NB4 (cell line): Measurements from ENCODE around the gene PA2G4.

Experiments used
- DNase-seq: peaks from one replicate; pipeline ENCODE4 v3.0.0; 2010; ENCODE audit warnings: low read depth
- H3K4me3 ChIP-seq: one replicate; pipeline ENCODE4 v1.5.1; 2011; ENCODE audit warnings: mild to moderate bottlenecking, low read depth, low read length, moderate library complexity
- MAX ChIP-seq: IDR thresholded peaks from 2 replicates; pipeline ENCODE4 v1.6.1; 2011; ENCODE audit warnings: low read depth, low read length
- MYC ChIP-seq: IDR thresholded peaks from 2 replicates; pipeline ENCODE4 v1.6.1; 2011; ENCODE audit warnings: low read depth, low read length
- POLR2A ChIP-seq: IDR thresholded peaks from 2 replicates; pipeline ENCODE4 v1.6.1; 2011; ENCODE audit warnings: mild to moderate bottlenecking; ENCODE audit not compliant: insufficient read length; ENCODE audit errors: extremely low read depth
- TF ChIP-seq, protein P1 (sequence below): IDR thresholded peaks from one replicate; pipeline ENCODE4 v1.5.1; 2012; ENCODE audit warnings: low read depth, low read length

The PA2G4 gene

GRCh38 chr12:56157201-56158028 is 53.1 kb downstream of the PA2G4 start:
- TF ChIP-seq, protein P1, sequence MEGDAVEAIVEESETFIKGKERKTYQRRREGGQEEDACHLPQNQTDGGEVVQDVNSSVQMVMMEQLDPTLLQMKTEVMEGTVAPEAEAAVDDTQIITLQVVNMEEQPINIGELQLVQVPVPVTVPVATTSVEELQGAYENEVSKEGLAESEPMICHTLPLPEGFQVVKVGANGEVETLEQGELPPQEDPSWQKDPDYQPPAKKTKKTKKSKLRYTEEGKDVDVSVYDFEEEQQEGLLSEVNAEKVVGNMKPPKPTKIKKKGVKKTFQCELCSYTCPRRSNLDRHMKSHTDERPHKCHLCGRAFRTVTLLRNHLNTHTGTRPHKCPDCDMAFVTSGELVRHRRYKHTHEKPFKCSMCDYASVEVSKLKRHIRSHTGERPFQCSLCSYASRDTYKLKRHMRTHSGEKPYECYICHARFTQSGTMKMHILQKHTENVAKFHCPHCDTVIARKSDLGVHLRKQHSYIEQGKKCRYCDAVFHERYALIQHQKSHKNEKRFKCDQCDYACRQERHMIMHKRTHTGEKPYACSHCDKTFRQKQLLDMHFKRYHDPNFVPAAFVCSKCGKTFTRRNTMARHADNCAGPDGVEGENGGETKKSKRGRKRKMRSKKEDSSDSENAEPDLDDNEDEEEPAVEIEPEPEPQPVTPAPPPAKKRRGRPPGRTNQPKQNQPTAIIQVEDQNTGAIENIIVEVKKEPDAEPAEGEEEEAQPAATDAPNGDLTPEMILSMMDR = peak; percentile 42
- TF ChIP-seq POLR2A = peak; percentile 14
- TF ChIP-seq MYC = peak; percentile 39; the same call in 1 of the 2 replicates
- peak; percentile 47; the same call in 1 of the 2 replicates for TF ChIP-seq MAX
- peak; percentile 87 for DNase-seq
- peak overlapping the region; percentile 55 for H3K4me3 ChIP-seq

DNA sequence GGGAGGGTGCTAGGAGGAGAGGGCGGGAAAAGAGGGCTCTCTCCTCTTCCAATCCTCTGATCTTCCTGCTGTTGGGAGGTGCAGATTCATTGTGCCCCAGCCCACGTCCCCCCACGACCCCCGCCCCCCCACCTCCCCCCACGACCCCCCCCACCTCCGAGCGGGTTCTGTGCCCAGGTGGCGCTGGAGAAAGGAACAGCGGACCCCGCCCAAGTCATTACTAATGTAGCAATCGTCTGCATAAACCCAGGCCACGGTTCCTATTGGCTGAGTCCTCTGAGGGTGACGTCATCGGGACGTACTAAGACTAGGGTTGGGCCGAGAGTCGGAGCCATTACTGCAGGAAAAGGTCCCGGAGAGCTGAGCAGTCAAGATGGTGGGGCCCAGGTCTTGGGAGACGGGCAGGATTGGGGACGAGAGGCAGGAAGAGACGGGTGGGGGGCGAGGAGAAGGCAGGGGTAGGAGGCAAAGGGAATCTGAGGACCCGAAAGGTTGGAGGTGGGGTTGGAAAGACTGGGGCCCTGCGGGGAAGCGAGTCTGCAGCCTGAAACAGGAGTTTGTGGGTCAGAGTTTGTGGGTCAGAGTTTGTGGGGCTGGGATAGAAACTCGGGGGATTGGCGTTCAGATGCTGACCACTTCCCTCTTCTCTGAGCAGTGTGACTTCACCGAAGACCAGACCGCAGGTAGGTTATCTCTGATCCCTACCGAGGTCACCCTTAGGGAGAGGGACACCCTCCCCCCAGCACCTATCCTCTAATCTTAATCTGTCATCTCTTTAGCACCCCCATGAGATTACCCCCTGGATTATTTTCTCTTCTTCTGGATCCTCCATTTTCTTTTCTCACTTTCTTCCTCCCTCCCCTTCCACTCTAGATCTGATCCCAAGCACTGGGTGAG is 53.9 kb downstream of the PA2G4 start, which contains the start of gene MYL6:
Gene MYL6, plus strand, starts transcription at position 331 of the 897 bp plus-strand sequence. Its CDS starts 43 bp downstream, at position 374.
- peak; percentile 99 for DNase-seq
- H3K4me3 ChIP-seq = peak within 1 kb of the TSS; percentile 93
- peak; percentile 48; the same call in 1 of the 2 replicates for TF ChIP-seq MYC
- TF ChIP-seq POLR2A = peak; percentile 94
- TF ChIP-seq MAX = no peak; the same call in 1 of the 2 replicates
- TF ChIP-seq, protein P1 = no peak

DNA sequence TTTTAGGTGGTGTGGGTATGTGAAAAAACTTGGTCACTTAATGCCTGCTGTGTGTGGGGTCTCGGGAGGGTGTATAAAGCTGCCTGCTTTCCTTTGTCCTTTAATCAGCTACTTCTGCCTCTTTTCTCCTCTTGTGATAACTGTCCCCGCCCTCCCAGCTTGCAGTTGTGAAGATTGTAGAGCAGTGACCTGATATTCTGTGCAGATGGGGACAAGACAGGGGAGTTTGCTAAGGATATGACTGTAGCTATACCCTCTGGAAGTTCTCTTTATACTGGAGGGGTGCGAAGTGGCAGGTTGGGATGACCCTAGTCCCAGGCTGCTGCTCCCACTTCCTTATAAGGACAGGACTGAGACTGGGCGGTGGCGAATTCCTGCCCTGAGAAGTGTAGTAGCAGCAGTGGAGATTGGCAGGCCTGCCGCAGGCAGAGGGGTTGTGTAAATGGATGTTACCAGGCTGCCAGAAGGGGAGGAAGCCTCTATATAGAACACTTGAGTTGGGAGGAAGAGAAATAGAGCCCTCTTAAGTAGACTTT is 54.6 kb downstream of the PA2G4 start:
- H3K4me3 ChIP-seq = peak overlapping the region; percentile 93
- TF ChIP-seq MYC = no peak
- TF ChIP-seq POLR2A = no peak
- TF ChIP-seq MAX = no peak
- peak; percentile 77 for DNase-seq

DNA sequence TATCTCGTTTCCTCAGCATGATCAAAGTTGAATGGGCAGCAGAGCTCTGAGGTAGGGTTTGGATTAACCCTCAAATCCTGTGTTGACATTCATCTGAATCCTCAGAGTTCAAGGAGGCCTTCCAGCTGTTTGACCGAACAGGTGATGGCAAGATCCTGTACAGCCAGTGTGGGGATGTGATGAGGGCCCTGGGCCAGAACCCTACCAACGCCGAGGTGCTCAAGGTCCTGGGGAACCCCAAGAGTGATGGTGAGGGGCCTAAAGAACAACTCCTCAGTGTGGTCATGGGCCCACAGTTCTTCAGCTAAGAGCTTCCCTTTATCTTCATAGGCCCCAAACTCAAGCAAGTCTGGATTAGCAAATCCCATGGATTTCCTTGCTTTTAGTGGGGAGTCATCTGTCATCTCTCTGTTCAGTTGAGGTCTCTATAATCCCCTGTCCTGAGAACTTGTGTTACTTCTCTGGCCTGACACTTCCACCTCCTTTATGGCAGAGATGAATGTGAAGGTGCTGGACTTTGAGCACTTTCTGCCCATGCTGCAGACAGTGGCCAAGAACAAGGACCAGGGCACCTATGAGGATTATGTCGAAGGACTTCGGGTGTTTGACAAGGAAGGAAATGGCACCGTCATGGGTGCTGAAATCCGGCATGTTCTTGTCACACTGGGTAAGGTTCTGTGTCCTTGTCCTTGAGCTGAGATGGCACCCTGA is 55.3 kb downstream of the PA2G4 start:
- DNase-seq = no peak
- peak overlapping the region; percentile 93 for H3K4me3 ChIP-seq
- TF ChIP-seq, protein P1 = no peak
- TF ChIP-seq MYC = no peak
- no peak for TF ChIP-seq MAX
- no peak for TF ChIP-seq POLR2A

- H3K4me3 ChIP-seq = peak overlapping the region; percentile 93
- DNase-seq = peak; percentile 29
- TF ChIP-seq, protein P1 = no peak
- TF ChIP-seq MYC (no peak), MAX (no peak), POLR2A (no peak)
Measured at GRCh38 chr12:56160193-56160763, 55.9 kb downstream of the PA2G4 start.
